ENCODE data around the gene SYDE2.
"Not testable (repeated sequence)": the region's sequence is repeated elsewhere in the genome, so short reads cannot be mapped to it uniquely, and the experiment has no call there.

SYDE2 gene, protein sequence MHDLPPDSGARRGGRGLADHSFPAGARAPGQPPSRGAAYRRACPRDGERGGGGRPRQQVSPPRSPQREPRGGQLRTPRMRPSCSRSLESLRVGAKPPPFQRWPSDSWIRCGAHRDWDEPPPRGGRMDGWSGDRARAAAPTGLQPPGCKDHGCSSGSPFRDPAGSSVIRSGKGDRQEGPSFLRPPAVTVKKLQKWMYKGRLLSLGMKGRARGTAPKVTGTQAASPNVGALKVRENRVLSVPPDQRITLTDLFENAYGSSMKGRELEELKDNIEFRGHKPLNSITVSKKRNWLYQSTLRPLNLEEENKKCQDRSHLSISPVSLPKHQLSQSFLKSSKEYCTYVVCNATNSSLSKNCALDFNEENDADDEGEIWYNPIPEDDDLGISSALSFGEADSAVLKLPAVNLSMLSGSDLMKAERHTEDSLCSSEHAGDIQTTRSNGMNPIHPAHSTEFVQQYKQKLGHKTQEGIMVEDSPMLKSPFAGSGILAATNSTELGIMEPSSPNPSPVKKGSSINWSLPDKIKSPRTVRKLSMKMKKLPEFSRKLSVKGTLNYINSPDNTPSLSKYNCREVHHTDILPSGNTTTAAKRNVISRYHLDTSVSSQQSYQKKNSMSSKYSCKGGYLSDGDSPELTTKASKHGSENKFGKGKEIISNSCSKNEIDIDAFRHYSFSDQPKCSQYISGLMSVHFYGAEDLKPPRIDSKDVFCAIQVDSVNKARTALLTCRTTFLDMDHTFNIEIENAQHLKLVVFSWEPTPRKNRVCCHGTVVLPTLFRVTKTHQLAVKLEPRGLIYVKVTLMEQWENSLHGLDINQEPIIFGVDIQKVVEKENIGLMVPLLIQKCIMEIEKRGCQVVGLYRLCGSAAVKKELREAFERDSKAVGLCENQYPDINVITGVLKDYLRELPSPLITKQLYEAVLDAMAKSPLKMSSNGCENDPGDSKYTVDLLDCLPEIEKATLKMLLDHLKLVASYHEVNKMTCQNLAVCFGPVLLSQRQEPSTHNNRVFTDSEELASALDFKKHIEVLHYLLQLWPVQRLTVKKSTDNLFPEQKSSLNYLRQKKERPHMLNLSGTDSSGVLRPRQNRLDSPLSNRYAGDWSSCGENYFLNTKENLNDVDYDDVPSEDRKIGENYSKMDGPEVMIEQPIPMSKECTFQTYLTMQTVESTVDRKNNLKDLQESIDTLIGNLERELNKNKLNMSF

GRCh38 chr1:85200463-85201339 lies at the start of gene SYDE2:
SYDE2 (minus strand) TSS chr1:85201016; CDS start chr1:85200996, 20 bp downstream.
- peak within 1 kb of the TSS; percentile 94 to 98 (median 96) for H3K4me3 Mint-ChIP-seq
- no peaks in the 10 kb centered on the region for H3K36me3 Mint-ChIP-seq (ENCODE audit: low read depth)
- TF ChIP-seq, protein P1, sequence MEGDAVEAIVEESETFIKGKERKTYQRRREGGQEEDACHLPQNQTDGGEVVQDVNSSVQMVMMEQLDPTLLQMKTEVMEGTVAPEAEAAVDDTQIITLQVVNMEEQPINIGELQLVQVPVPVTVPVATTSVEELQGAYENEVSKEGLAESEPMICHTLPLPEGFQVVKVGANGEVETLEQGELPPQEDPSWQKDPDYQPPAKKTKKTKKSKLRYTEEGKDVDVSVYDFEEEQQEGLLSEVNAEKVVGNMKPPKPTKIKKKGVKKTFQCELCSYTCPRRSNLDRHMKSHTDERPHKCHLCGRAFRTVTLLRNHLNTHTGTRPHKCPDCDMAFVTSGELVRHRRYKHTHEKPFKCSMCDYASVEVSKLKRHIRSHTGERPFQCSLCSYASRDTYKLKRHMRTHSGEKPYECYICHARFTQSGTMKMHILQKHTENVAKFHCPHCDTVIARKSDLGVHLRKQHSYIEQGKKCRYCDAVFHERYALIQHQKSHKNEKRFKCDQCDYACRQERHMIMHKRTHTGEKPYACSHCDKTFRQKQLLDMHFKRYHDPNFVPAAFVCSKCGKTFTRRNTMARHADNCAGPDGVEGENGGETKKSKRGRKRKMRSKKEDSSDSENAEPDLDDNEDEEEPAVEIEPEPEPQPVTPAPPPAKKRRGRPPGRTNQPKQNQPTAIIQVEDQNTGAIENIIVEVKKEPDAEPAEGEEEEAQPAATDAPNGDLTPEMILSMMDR (IDR thresholded peaks at IDR 0.05; ENCODE audit: unreplicated experiment in 3 of 3) = no peak
- peaks cover 38% of the 10 kb centered on the region for H3K27me3 Mint-ChIP-seq (ENCODE audit: low read depth)
- H3K4me1 Mint-ChIP-seq = peaks cover 33% of the 10 kb centered on the region
- no peaks in the 10 kb centered on the region for H3K9me3 Mint-ChIP-seq
- peak within 1 kb of the TSS; percentile 97 to 99 (median 99) for H3K27ac Mint-ChIP-seq

DNA sequence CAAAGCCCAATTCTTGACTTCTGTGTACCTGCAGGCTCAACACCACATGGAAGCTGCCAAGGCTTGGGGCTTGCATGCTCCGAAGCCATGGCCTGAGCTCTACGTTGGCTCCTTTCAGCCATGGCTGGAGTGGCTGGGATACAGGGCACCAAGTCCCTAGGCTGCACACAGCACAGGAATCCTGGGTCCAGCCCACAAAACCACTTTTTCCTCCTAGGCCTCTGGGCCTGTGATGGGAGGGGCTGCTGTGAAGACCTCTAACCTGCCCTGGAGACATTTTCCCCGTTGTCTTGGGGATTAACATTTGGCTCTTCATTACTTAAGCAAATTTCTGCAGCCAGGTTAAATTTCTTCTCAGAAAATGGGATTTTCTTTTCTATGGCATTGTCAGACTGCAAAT lies 48.2 kb upstream of the SYDE2 start:
- Mint-ChIP-seq H3K4me1 (peaks cover 17% of the 10 kb centered on the region), H3K36me3 (ENCODE audit: low read depth) (peaks cover 46% of the 10 kb centered on the region)
- H3K4me3 Mint-ChIP-seq; H3K27me3 Mint-ChIP-seq (ENCODE audit: low read depth); H3K27ac Mint-ChIP-seq; H3K9me3 Mint-ChIP-seq: not testable (repeated sequence)

DNA sequence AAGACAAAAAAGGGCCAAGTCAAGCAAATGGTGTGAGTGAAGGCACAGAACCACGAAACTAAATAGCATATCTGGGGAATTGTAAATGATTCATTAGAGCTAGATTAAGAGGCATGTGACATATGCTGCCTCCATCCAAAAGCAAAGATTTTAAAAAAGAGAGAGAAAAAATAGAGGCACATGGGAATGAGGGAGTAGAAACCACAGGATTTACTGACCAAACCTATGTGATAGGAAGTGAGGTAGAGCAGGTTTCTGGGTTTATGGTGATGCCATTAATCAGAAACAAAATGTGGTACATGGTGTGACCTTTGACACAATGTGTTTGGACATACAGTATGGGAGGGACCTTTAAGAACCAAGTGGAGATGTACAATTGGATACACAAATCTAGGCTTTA lies 45.1 kb upstream of the SYDE2 start:
- TF ChIP-seq, protein P1 (IDR thresholded peaks at IDR 0.05; ENCODE audit: unreplicated experiment in 3 of 3) = no peak
- Mint-ChIP-seq H3K36me3 (ENCODE audit: low read depth) (peaks cover 21% of the 10 kb centered on the region), H3K4me3 (no peak overlapping the region), H3K9me3 (peaks cover 8% of the 10 kb centered on the region), H3K27me3 (ENCODE audit: low read depth) (no peaks in the 10 kb centered on the region), H3K27ac (peak overlapping the region; percentile 53 to 98 (median 94)), H3K4me1 (peaks cover 33% of the 10 kb centered on the region)

GRCh38 chr1:85245456-85245855 lies 44.6 kb upstream of the SYDE2 start:
- peaks cover 17% of the 10 kb centered on the region for H3K36me3 Mint-ChIP-seq (ENCODE audit: low read depth)
- peaks cover 6% of the 10 kb centered on the region for H3K9me3 Mint-ChIP-seq
- H3K4me1 Mint-ChIP-seq = peaks cover 37% of the 10 kb centered on the region
- H3K4me3 Mint-ChIP-seq = no peak overlapping the region
- TF ChIP-seq, protein P1 (IDR thresholded peaks at IDR 0.05; ENCODE audit: unreplicated experiment in 3 of 3) = no peak
- no peaks in the 10 kb centered on the region for H3K27me3 Mint-ChIP-seq (ENCODE audit: low read depth)
- peak overlapping the region; percentile 53 to 98 (median 94) for H3K27ac Mint-ChIP-seq

- H3K27me3 Mint-ChIP-seq (ENCODE audit: low read depth) = no peaks in the 10 kb centered on the region
- H3K4me1 Mint-ChIP-seq = peaks cover 47% of the 10 kb centered on the region
- H3K27ac Mint-ChIP-seq = peak overlapping the region; percentile 94 to 98 (median 94)
- peak overlapping the region in 1 of 3 experiments; percentile 28 for H3K4me3 Mint-ChIP-seq
- H3K9me3 Mint-ChIP-seq = peaks cover 3% of the 10 kb centered on the region
- TF ChIP-seq, protein P1 (IDR thresholded peaks at IDR 0.05; ENCODE audit: unreplicated experiment in 3 of 3) = no peak
- peaks cover 7% of the 10 kb centered on the region for H3K36me3 Mint-ChIP-seq (ENCODE audit: low read depth)
Observed at GRCh38 chr1:85244271-85245061, 43.6 kb upstream of the SYDE2 start.

Data from nephron (organoid).